ENCODE results near the gene RNF17. TPM values are rescaled to one million over a fixed set of nuclear protein-coding genes. Genes with fewer than 3 reads are reported as not detected.

RNF17 gene
- total and polyA plus RNA-seq, 2 donors (not counting 3 experiments of a cell fraction or from before 2014, with no cell fraction given), result 0.30 TPM; not detected in 1

DNA sequence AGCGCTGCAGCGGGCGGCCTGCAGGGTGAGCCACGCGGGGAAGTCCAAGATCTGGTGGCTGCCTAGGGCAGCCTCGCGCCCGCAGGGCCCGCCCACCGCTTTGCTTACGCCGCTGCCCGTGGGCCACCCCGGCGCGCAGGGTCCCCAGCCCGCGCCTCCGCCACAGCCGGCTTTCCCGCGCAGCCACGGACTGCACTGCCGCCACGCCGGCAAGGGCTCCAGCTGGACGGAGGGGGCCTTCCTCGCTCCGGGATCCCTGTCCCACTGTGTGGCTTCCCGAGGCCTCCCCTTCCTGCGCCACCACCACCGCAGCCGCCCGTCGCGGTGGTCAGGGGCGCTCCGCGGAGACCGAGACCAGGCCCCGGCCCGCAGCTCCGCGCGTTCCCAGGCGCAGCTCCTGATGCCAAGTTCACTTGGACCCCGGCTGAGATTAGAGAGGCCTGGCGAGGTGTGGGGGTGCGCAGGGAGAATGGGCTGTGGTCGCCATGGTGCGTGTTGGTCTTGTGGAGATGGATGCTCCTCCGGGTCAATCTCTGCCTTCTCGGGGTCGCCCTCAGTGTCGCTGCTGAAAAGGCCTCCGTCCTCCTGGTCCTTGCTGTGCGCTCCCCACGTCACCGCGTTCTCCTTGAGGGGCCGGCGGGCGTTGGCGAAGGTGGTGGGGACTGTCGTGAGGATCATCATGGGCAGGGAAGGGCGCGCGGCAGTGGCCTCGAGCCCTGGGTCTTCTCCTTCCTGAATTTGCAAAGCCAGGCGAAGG lies 17.9 kb upstream of the RNF17 start:
- Histone ChIP-seq H3K4me2 (ENCODE audit: insufficient read depth, low read length) (no peak overlapping the region), H3K27ac (ENCODE audit: insufficient read depth, low read depth, low read length) (no peak overlapping the region), H3K36me3 (ENCODE audit: control insufficient read depth in 2 of 2, extremely low read depth in 1 of 2, insufficient read depth in 2 of 2, low read length in 2 of 2) (no peaks in the 10 kb centered on the region), H3K9ac (replicated peaks; ENCODE audit: extremely low read depth, insufficient read depth, low read length) (no peak overlapping the region), H3K79me2 (ENCODE audit: control insufficient read depth, insufficient read depth, low read length) (no peaks in the 10 kb centered on the region), H3K4me1 (ENCODE audit: control insufficient read depth, extremely low read depth, insufficient read depth, low read length) (peaks cover 4% of the 10 kb centered on the region), H3K27me3 (ENCODE audit: control insufficient read depth in 2 of 2, insufficient read depth in 2 of 2, low read length in 2 of 2) (peaks cover 24 to 42% of the 10 kb centered on the region in 2 experiments), H3K9me3 (replicated peaks; ENCODE audit: control insufficient read depth, insufficient read depth, low read length) (no peaks in the 10 kb centered on the region), H4K20me1 (replicated peaks; ENCODE audit: control insufficient read depth, extremely low read depth, insufficient read depth, low read length) (no peaks in the 10 kb centered on the region), H3K4me3 (replicated peaks in 1 of 3; ENCODE audit: insufficient read depth in 1 of 3, low read depth in 1 of 3, low read length in 3 of 3) (no peak overlapping the region), H2AFZ (ENCODE audit: low read depth, low read length) (no peak overlapping the region), H3K9me1 (replicated peaks; ENCODE audit: control insufficient read depth, extremely low read depth, insufficient read depth, low read length) (no peaks in the 10 kb centered on the region)
- POLR2A ChIA-PET, result no interaction called here
- CTCF ChIA-PET, result no interaction called here
- dilution Hi-C loops (cut with MboI; ENCODE audit: extremely low pct_ligation_motif_present, low sequenced_read_pairs), result no loop called here
- FAIRE-seq (no peak), DNase-seq (ENCODE audit: low read depth, low spot score) (no peak)
- TF ChIP-seq EZH2 (IDR thresholded peaks at IDR 0.05; ENCODE audit: borderline replicate concordance, low read depth, low read length, severe bottlenecking), result peak; percentile 58
- no peak for TF ChIP-seq GATA2 (IDR thresholded peaks at IDR 0.05; ENCODE audit: insufficient read depth, insufficient read length, low read depth, low read length)
- BruUV-seq (replicated peaks), result no TSS peak
- intact Hi-C loops (cut with micrococcal nuclease), result no loop called here

DNA sequence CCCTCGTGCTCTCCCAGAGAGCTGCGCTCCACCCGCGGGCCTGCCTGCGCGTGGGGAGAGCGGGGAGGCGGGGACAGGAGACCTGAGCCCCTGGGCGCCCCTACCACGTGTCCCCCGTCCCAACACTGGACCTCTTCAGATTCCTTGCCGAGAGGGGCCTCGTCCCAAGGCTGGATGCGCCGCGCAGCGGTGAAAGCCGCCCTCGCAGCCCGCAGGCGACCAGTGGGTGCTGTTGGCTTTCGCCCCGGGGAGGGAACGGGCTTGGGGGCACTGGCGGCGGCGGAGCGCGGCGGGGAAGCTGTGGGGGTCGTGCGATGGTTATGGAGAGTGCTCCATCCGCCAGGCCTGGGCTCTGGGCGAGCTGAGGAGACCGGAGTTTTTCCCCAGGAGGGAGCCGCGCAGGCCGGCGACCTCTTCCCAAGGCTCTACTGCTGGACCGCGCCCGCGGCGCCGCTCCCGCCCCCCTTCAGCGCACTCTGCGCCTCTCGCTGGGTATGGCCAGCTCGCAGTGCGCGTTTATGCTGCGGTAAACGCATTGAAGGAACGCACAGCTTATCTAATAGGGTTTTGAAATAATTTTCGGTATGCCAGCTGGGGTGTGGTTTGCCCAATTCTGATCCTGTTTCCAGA lies 17.2 kb upstream of the RNF17 start:
- CTCF ChIA-PET, result no interaction called here

More for the DNA sequence above, 17.2 kb upstream of the RNF17 start:
- Histone ChIP-seq H3K27ac (ENCODE audit: insufficient read depth, low read depth, low read length) (no peak overlapping the region), H3K36me3 (ENCODE audit: control insufficient read depth in 2 of 2, extremely low read depth in 1 of 2, insufficient read depth in 2 of 2, low read length in 2 of 2) (no peaks in the 10 kb centered on the region), H3K9me3 (replicated peaks; ENCODE audit: control insufficient read depth, insufficient read depth, low read length) (no peaks in the 10 kb centered on the region), H3K79me2 (ENCODE audit: control insufficient read depth, insufficient read depth, low read length) (no peaks in the 10 kb centered on the region), H2AFZ (ENCODE audit: low read depth, low read length) (no peak overlapping the region), H3K4me2 (ENCODE audit: insufficient read depth, low read length) (peak overlapping the region; percentile 42), H3K4me3 (replicated peaks in 1 of 3; ENCODE audit: insufficient read depth in 1 of 3, low read depth in 1 of 3, low read length in 3 of 3) (no peak overlapping the region), H3K4me1 (ENCODE audit: control insufficient read depth, extremely low read depth, insufficient read depth, low read length) (peaks cover 4% of the 10 kb centered on the region), H3K9ac (replicated peaks; ENCODE audit: extremely low read depth, insufficient read depth, low read length) (no peak overlapping the region), H4K20me1 (replicated peaks; ENCODE audit: control insufficient read depth, extremely low read depth, insufficient read depth, low read length) (no peaks in the 10 kb centered on the region), H3K9me1 (replicated peaks; ENCODE audit: control insufficient read depth, extremely low read depth, insufficient read depth, low read length) (no peaks in the 10 kb centered on the region), H3K27me3 (ENCODE audit: control insufficient read depth in 2 of 2, insufficient read depth in 2 of 2, low read length in 2 of 2) (peaks cover 24 to 42% of the 10 kb centered on the region in 2 experiments)
- POLR2A ChIA-PET, result no interaction called here
- intact Hi-C loops (cut with micrococcal nuclease), result no loop called here
- no peak for DNase-seq (ENCODE audit: low read depth, low spot score)
- TF ChIP-seq FOS (IDR thresholded peaks at IDR 0.05; ENCODE audit: borderline replicate concordance, insufficient read depth, low read length), result no peak
- TF ChIP-seq JUN (IDR thresholded peaks at IDR 0.05; ENCODE audit: borderline replicate concordance, insufficient read depth, insufficient read length, low read depth), result no peak
- TF ChIP-seq EZH2 (IDR thresholded peaks at IDR 0.05; ENCODE audit: borderline replicate concordance, low read depth, low read length, severe bottlenecking), result peak; percentile 62
- no peak for TF ChIP-seq GATA2 (IDR thresholded peaks at IDR 0.05; ENCODE audit: insufficient read depth, insufficient read length, low read depth, low read length)
- TF ChIP-seq, protein P1, sequence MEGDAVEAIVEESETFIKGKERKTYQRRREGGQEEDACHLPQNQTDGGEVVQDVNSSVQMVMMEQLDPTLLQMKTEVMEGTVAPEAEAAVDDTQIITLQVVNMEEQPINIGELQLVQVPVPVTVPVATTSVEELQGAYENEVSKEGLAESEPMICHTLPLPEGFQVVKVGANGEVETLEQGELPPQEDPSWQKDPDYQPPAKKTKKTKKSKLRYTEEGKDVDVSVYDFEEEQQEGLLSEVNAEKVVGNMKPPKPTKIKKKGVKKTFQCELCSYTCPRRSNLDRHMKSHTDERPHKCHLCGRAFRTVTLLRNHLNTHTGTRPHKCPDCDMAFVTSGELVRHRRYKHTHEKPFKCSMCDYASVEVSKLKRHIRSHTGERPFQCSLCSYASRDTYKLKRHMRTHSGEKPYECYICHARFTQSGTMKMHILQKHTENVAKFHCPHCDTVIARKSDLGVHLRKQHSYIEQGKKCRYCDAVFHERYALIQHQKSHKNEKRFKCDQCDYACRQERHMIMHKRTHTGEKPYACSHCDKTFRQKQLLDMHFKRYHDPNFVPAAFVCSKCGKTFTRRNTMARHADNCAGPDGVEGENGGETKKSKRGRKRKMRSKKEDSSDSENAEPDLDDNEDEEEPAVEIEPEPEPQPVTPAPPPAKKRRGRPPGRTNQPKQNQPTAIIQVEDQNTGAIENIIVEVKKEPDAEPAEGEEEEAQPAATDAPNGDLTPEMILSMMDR (IDR thresholded peaks at IDR 0.05; ENCODE audit: extremely low read depth in 1 of 2, insufficient read depth in 1 of 2, low read depth in 1 of 2, low read length in 2 of 2), result peak in 1 of 2 donors; percentile 18
- no peak for TF ChIP-seq POLR2AphosphoS5 (IDR thresholded peaks at IDR 0.05; ENCODE audit: insufficient read depth, low read depth, low read length)
- TF ChIP-seq POLR2A (IDR thresholded peaks at IDR 0.05; ENCODE audit: low read depth, low read length), result no peak
- no peak for FAIRE-seq
- no TSS peak for BruUV-seq (replicated peaks)
- dilution Hi-C loops (cut with MboI; ENCODE audit: extremely low pct_ligation_motif_present, low sequenced_read_pairs), result no loop called here

Data from endothelial cell of umbilical vein (primary cell).